K562 (cell line): ENCODE results near the gene PLEKHG3. TPM values are rescaled to one million over a fixed set of nuclear protein-coding genes. Genes with fewer than 3 reads are reported as not detected.

ENCODE experiments used
- ATAC-seq: fragments of 200-7000 bp; cut with Tn5 transposase; 3 replicates; pipeline ENCODE4 v1.9.1; 2020; ENCODE audit warnings: moderate library complexity
- BruUV-seq: library from RNA; stranded (reverse); fragments of 400-500 nt; replicated peaks from 2 replicates; lab custom pipeline; 2021; lab: Mats Ljungman, UMichigan
- CTCF ChIA-PET: fragments of 300-600 bp; formaldehyde crosslinking; extraction: SDS; loops from one replicate; lab custom pipeline; 2021; ENCODE audit warnings: low intra/inter-chr PET ratio; lab: Yijun Ruan, JAX
- POLR2A ChIA-PET: fragments of 300-600, 350-650 bp; sonication (Branson Sonifier 250); formaldehyde crosslinking; extraction: SDS; loops from one replicate; lab custom pipeline; 2021; ENCODE audit warnings: antibody characterized with exemption, inconsistent platforms; lab: Yijun Ruan, JAX
- DNase-seq, 4 experiments: peaks; one replicate each; pipeline versions ENCODE4 v3.0.0 to v3.0.0-alpha.2; 2011 to 2018; ENCODE audit warnings: low spot score in 3 of 4, mixed read lengths in 3 of 4; ENCODE audit errors: extremely low read depth in 1 of 4
- FAIRE-seq: peaks from 2 replicates; lab custom pipeline; 2011; peaks lifted over from hg19 to GRCh38; lab: Jason Lieb, UNC
- H2AFZ ChIP-seq: 2 replicates; pipeline ENCODE4 v1.6.0; 2011; ENCODE audit warnings: low read depth, low read length, control low read depth, inconsistent platforms
- H3K27ac ChIP-seq: fragments of 200-600 bp; 3 replicates; pipeline ENCODE4 v1.8.0; 2011; ENCODE audit warnings: low read depth, mild to moderate bottlenecking, control low read depth, inconsistent platforms, low read length, moderate library complexity, mixed read lengths; ENCODE audit errors: extremely low read depth
- H3K27me3 ChIP-seq, 2 experiments: fragments of 300-600 bp in 1 of 2; 2 replicates in 1 of 2; 3 replicates in 1 of 2; pipeline versions ENCODE4 v1.6.0 to v1.8.0; 2011; ENCODE audit warnings: inconsistent platforms in 2 of 2, low read length in 2 of 2, mild to moderate bottlenecking in 1 of 2, mixed read lengths in 1 of 2, moderate library complexity in 1 of 2; ENCODE audit not compliant: control insufficient read depth in 2 of 2, insufficient read depth in 2 of 2
- H3K36me3 ChIP-seq: fragments of 300-600 bp; 3 replicates; pipeline ENCODE4 v1.8.0; 2011; ENCODE audit warnings: mild to moderate bottlenecking, low read length, inconsistent platforms; ENCODE audit not compliant: control insufficient read depth, insufficient read depth
- H3K4me1 ChIP-seq, 2 experiments: fragments of 200-600 bp in 1 of 2; replicated peaks in 1 of 2; 2 replicates in 1 of 2; 3 replicates in 1 of 2; pipeline versions ENCODE4 v1.5.1 to v1.8.0; 2011; ENCODE audit warnings: inconsistent platforms in 2 of 2, low read length in 2 of 2, mild to moderate bottlenecking in 1 of 2, mixed read lengths in 1 of 2, moderate library complexity in 1 of 2; ENCODE audit not compliant: control insufficient read depth in 2 of 2, insufficient read depth in 2 of 2
- H3K4me2 ChIP-seq: 2 replicates; pipeline ENCODE4 v1.6.1; 2011; ENCODE audit warnings: low read length, control low read depth, inconsistent platforms, mixed read lengths; ENCODE audit not compliant: insufficient read depth
- H3K4me3 ChIP-seq: fragments of 200-600 bp; sonication (generic), shearing (Covaris generic); 2 replicates; pipeline ENCODE4 v1.5.1; 2016; ENCODE audit warnings: control low read depth, inconsistent platforms
- H3K79me2 ChIP-seq: fragments of 200-600 bp; 3 replicates; pipeline ENCODE4 v1.8.0; 2011; ENCODE audit warnings: low read length, inconsistent platforms; ENCODE audit not compliant: control insufficient read depth, insufficient read depth
- H3K9ac ChIP-seq, 2 experiments: 2 replicates each; pipeline versions ENCODE4 v1.6.0 to v1.6.1; 2011; ENCODE audit warnings: low read depth in 2 of 2, low read length in 2 of 2, control low read depth in 1 of 2, inconsistent platforms in 1 of 2, mild to moderate bottlenecking in 1 of 2, mixed read lengths in 1 of 2; ENCODE audit not compliant: insufficient read depth in 1 of 2
- H3K9me1 ChIP-seq: one replicate; pipeline ENCODE4 v1.6.0; 2011; ENCODE audit warnings: inconsistent platforms, mild to moderate bottlenecking, low read length, moderate library complexity; ENCODE audit not compliant: control insufficient read depth, insufficient read depth
- H3K9me3 ChIP-seq: replicated peaks from 2 replicates; pipeline ENCODE4 v1.5.1; 2011; ENCODE audit warnings: low read depth, low read length, inconsistent platforms; ENCODE audit not compliant: control insufficient read depth, insufficient read depth
- H4K20me1 ChIP-seq: replicated peaks from 2 replicates; pipeline ENCODE4 v1.6.1; 2011; ENCODE audit warnings: low read length, inconsistent platforms, mixed read lengths; ENCODE audit not compliant: control insufficient read depth, insufficient read depth
- CBX1 ChIP-seq: sonication (generic); IDR thresholded peaks from 2 replicates; pipeline ENCODE4 v1.6.1; 2016; ENCODE audit warnings: antibody characterized with exemption, low read depth, mild to moderate bottlenecking
- ELK1 ChIP-seq: sonication (generic); formaldehyde crosslinking; IDR thresholded peaks from 2 replicates; pipeline ENCODE4 v1.8.1; 2022; ENCODE audit warnings: missing genetic modification reagents
- GABPB2 ChIP-seq: fragments of 250-450 bp; sonication (Bioruptor Pico); conservative IDR thresholded peaks from 2 replicates; pipeline ENCODE4 v1.5.1; 2021; ENCODE audit warnings: mild to moderate bottlenecking
- JUND ChIP-seq, 2 experiments: IDR thresholded peaks; 2 replicates in 1 of 2; 3 replicates in 1 of 2; pipeline ENCODE4 v1.6.1; 2011; ENCODE audit warnings: borderline replicate concordance in 2 of 2, low read depth in 2 of 2, low read length in 2 of 2, improper control_type of control experiment in 1 of 2, missing biosample characterization in 1 of 2, missing genetic modification characterization in 1 of 2, missing genetic modification reagents in 1 of 2
- MBD1 ChIP-seq: fragments of 250-450 bp; sonication (Bioruptor Pico); IDR thresholded peaks from 2 replicates; pipeline ENCODE4 v1.8.0; 2022; ENCODE audit warnings: inconsistent platforms
- NR1H2 ChIP-seq: sonication (generic); formaldehyde crosslinking; IDR thresholded peaks from 2 replicates; pipeline ENCODE4 v1.4.0; 2020; ENCODE audit warnings: mild to moderate bottlenecking, missing genetic modification reagents
- RAD51 ChIP-seq: fragments of 450-650 bp; IDR thresholded peaks from 2 replicates; pipeline ENCODE4 v1.7.1; 2016; ENCODE audit warnings: low read depth, mild to moderate bottlenecking, borderline replicate concordance
- SMAD4 ChIP-seq: fragments of 250-450 bp; sonication (Bioruptor Pico); conservative IDR thresholded peaks from 2 replicates; pipeline ENCODE4 v1.8.0; 2021; ENCODE audit warnings: inconsistent platforms, mild to moderate bottlenecking, moderate library complexity
- ZNF395 ChIP-seq: fragments of 200-800 bp; sonication (Bioruptor generic); IDR thresholded peaks from 2 replicates; pipeline ENCODE4 v1.6.1; 2017; ENCODE audit warnings: missing genetic modification characterization, missing compliant biosample characterization
- ZNF79 ChIP-seq: fragments of 250-450 bp; sonication (Bioruptor Pico); IDR thresholded peaks from 2 replicates; pipeline ENCODE4 v1.4.0; 2020; ENCODE audit warnings: low read depth, mild to moderate bottlenecking, moderate library complexity
- ZZZ3 ChIP-seq: fragments of 450-650 bp; IDR thresholded peaks from 2 replicates; pipeline ENCODE4 v1.6.1; 2016; ENCODE audit warnings: antibody characterized with exemption, mild to moderate bottlenecking, moderate library complexity
- in situ Hi-C: fragments of 300-500 bp; cut with MboI; formaldehyde crosslinking; loops from 4 replicates; pipeline ENCODE4 v1.15.0; 2018; ENCODE audit warnings: inconsistent platforms, mixed read lengths
- intact Hi-C: fragments of 100-400 bp; cut with micrococcal nuclease; formaldehyde crosslinking; loops from 2 replicates; pipeline ENCODE4 v1.14.2; 2022
- polyA plus RNA-seq, 8 experiments: library from polyadenylated mRNA; depleted of rRNA in 4 of 8; stranded (reverse) in 5 of 8; unstranded in 3 of 8; fragments of >200 nt; fragmentation: Nextera tagmentation in 2 of 8; fragmentation: Illumina TruSeq in 1 of 8; extraction: Ambion mirVana in 2 of 8; extraction: Trizol in 1 of 8; gene quantifications; 2 replicates each; pipeline versions ENCODE4 v1.2.1 to v1.2.3, GENCODE V29; 2011 to 2014; ENCODE audit warnings: inconsistent platforms in 1 of 8, missing spikeins in 1 of 8
- total RNA-seq, 7 experiments: library from RNA; depleted of rRNA in 6 of 7; stranded (reverse); fragments of >200 nt in 6 of 7; fragmentation: Illumina TruSeq in 2 of 7; extraction: Trizol in 2 of 7; gene quantifications; 2 replicates each; pipeline versions ENCODE4 v1.2.1 to v1.2.3, GENCODE V29; 2011 to 2021; ENCODE audit warnings: low replicate concordance in 1 of 7

Gene PLEKHG3
- total and polyA plus RNA-seq, 9 of the 15 experiments (the other 6 are each of a cell fraction or from before 2014, with no cell fraction given) = 0.04 to 0.16 TPM; not detected in 7

- Histone ChIP-seq H3K9ac (no peak overlapping the region), H3K36me3 (no peaks in the 10 kb centered on the region), H2AFZ (no peak overlapping the region), H3K4me3 (no peak overlapping the region), H3K27me3 (peaks cover 3 to 32% of the 10 kb centered on the region in 2 experiments; a peak in 3 of 5 replicates), H3K4me2 (no peak overlapping the region), H3K9me3 (no peaks in the 10 kb centered on the region), H3K79me2 (no peaks in the 10 kb centered on the region), H3K27ac (no peak overlapping the region), H4K20me1 (no peaks in the 10 kb centered on the region), H3K9me1 (no peaks in the 10 kb centered on the region), H3K4me1 (no peaks in the 10 kb centered on the region; a peak in 1 of 5 replicates)
- ATAC-seq (no peak), FAIRE-seq (no peak), DNase-seq (no peak)
- intact Hi-C loops = no loop called here
- ChIA-PET POLR2A (interaction anchor here (0.6 kb wide), 1 partner anchor 243 kb away, joined by 3 read pairs; no protein-coding TSS in a partner anchor), CTCF (no interaction called here)
- in situ Hi-C loops = no loop called here
- BruUV-seq = no TSS peak
- TF ChIP-seq GABPB2 (CRISPR knock-in tag) = no peak
- TF ChIP-seq NR1H2 = no peak
- no peak for TF ChIP-seq JUND (IDR thresholded peaks at IDR 0.05; ENCODE audit: borderline replicate concordance, low read depth, low read length)
- no peak for TF ChIP-seq JUND (tag; IDR thresholded peaks at IDR 0.05; ENCODE audit: borderline replicate concordance, low read depth, low read length)
- no peak for TF ChIP-seq MBD1 (CRISPR knock-in tag)
- no peak for TF ChIP-seq SMAD4 (CRISPR knock-in tag)
- no peak for TF ChIP-seq ZNF395
- no peak for TF ChIP-seq ZZZ3
- no peak for TF ChIP-seq RAD51
- TF ChIP-seq CBX1 = no peak
- no peak for TF ChIP-seq ZNF79
- TF ChIP-seq ELK1 (CRISPR knock-in tag) = no peak
These were observed 9.5 kb downstream of the PLEKHG3 start for GRCh38 chr14:64713677-64714076.
